Central memory CD8-positive, alpha-beta T cell (primary cell): ENCODE results near the gene ITPRIP.
A peak's percentile ranks its signal among the peaks of the same experiment; 100 is the strongest.

ENCODE experiments used
- ATAC-seq: fragments of 150-1000 bp; cut with Tn5 transposase; replicated peaks from 2 replicates; pipeline ENCODE4 v1.10.0; 2022; ENCODE audit warnings: mild to moderate bottlenecking, moderate FRiP score, moderate number of reproducible peaks; ENCODE audit not compliant: poor library complexity, severe bottlenecking; ENCODE audit errors: extremely low read depth
- DNase-seq, 2 donors: peaks; one replicate each; pipeline ENCODE4 v3.0.0; 2021; ENCODE audit warnings: low spot score in 2 of 2
- H3K27ac Mint-ChIP-seq: one replicate; pipeline ENCODE4 v1.8.0; 2022; ENCODE audit warnings: low read depth, mild to moderate bottlenecking, moderate library complexity, mixed read lengths
- H3K27me3 Mint-ChIP-seq: one replicate; pipeline ENCODE4 v1.8.0; 2022; ENCODE audit warnings: mixed read lengths
- H3K36me3 Mint-ChIP-seq: one replicate; pipeline ENCODE4 v1.8.0; 2022; ENCODE audit warnings: mild to moderate bottlenecking, moderate library complexity, mixed read lengths; ENCODE audit not compliant: insufficient read depth
- H3K4me1 Mint-ChIP-seq: one replicate; pipeline ENCODE4 v1.8.0; 2022; ENCODE audit warnings: mixed read lengths
- H3K4me3 Mint-ChIP-seq: one replicate; pipeline ENCODE4 v1.8.0; 2022; ENCODE audit warnings: mild to moderate bottlenecking, moderate library complexity, mixed read lengths
- H3K9me3 Mint-ChIP-seq: one replicate; pipeline ENCODE4 v1.8.0; 2022; ENCODE audit warnings: mixed read lengths

Gene ITPRIP

DNA sequence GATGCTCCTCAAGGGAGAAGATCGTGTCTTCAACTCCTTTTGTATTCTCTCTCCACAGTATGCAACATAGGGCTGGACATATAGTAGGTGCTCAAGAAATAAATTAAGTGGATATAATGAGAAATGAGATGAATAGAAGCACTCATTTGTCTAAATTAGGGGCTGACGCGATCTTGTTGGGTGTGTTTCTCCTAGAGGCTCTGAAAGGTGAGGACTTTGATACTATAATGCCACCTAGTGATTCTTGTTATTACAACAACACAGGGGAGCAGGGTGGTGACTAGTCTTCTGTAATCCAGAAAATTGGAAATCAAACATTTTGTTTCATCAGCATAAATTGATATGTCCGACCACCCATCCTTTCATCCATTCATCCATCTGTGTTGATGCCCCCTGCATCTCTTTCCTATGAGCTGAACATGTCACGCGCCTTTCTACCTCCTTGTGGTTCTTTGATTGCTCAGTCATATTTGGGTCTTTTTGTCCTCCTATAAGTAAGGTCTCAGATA, 11.9 kb upstream of the ITPRIP start:
- no peak overlapping the region for H3K27ac Mint-ChIP-seq
- no peaks in the 10 kb centered on the region for H3K27me3 Mint-ChIP-seq
- peaks cover 5% of the 10 kb centered on the region for H3K36me3 Mint-ChIP-seq
- peaks cover 9% of the 10 kb centered on the region for H3K9me3 Mint-ChIP-seq
- no peak overlapping the region for H3K4me3 Mint-ChIP-seq
- peak; percentile 56 for ATAC-seq
- no peak for DNase-seq
- peaks cover 29% of the 10 kb centered on the region for H3K4me1 Mint-ChIP-seq

DNA sequence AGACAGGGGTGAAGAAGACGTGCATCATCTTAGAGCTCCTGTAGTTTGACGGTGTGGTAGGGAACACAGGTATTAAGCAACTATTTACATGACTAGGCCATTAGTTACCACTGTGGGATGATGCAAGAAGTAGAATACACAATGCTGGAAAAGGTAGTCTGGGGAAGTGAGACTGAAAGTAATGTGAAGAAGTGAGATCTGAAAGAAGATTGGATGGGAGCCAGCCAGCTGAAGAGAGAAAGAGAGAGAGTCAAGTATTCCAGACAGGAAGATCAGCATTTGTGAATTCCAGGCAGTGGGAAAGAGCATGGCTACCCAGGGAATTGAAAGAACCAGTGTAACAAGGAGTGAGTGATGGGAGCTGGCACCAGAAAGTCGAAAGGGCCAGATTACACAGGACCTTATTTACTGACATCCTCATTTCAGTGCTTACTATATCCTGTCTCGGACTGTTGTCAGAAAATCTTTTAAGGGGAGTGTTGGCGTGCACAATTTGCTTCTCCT, 11.4 kb upstream of the ITPRIP start:
- no peak for DNase-seq
- peaks cover 10% of the 10 kb centered on the region for H3K9me3 Mint-ChIP-seq

DNA sequence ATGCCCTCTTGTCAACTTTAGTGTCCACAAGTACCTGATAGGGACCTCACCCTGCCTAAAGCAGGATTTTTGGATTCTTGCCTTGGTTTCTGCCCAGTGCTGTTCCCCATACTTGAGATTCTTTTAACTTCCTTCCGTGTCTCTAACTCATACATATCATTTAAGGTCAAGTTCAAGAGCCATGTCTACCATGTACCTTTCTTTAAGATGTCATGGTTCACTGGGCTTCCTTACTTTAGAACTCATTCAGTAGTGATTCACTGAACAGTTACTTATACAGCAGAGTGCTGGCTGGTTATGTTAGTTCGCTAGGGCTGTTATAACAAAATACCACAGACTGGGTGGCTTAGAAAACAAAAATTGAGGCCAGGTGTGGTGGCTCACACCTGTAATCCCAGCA, 10.3 kb upstream of the ITPRIP start:
- ATAC-seq: no peak
- H3K27ac Mint-ChIP-seq: no peak overlapping the region
- no peak for DNase-seq
- peaks cover 4% of the 10 kb centered on the region for H3K36me3 Mint-ChIP-seq
- no peaks in the 10 kb centered on the region for H3K27me3 Mint-ChIP-seq
- H3K4me1 Mint-ChIP-seq: peaks cover 29% of the 10 kb centered on the region
- H3K9me3 Mint-ChIP-seq: peaks cover 10% of the 10 kb centered on the region
- H3K4me3 Mint-ChIP-seq: no peak overlapping the region

More for the DNA sequence above, 11.4 kb upstream of the ITPRIP start:
- no peak overlapping the region for H3K4me3 Mint-ChIP-seq
- H3K27me3 Mint-ChIP-seq: no peaks in the 10 kb centered on the region
- ATAC-seq: no peak
- no peak overlapping the region for H3K27ac Mint-ChIP-seq
- peaks cover 29% of the 10 kb centered on the region for H3K4me1 Mint-ChIP-seq
- peaks cover 5% of the 10 kb centered on the region for H3K36me3 Mint-ChIP-seq

DNA sequence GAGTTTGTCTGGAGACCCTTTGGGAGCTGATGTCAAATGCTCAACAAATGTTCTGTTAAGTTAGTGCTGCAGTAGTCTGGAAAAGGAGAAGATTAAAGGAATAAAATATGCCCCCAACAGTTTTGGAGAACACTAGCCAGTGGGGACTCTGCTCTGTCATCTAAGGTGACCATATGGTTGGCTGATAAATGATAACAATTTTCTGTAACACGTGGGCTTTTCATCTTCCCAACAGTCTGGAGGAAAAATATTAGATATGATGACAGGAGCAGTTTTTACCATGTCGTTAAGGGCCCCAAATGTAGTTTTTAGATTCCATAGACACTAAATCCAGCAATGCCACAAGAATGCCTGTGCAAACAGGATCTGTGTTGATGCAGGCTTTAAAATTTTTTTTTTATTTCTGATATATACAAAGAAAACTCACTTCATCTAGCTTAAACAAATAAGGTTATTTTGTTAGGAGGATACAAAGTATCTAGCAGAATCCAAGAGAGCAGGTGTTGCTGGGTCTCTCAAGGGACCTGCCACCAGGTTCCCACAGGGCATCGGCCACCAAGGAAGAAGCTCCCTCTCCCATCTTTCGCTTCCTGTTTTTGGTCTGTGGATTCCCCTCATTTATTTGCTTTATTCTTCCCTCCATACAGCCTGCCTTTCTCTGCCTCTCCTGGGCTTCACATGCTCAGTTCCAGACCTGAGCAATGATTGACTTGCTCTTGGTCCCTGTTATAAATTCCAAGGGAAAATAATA, 9.2 kb upstream of the ITPRIP start:
- no peak for DNase-seq
- Mint-ChIP-seq H3K4me3 (no peak overlapping the region), H3K27me3 (no peaks in the 10 kb centered on the region)

DNA sequence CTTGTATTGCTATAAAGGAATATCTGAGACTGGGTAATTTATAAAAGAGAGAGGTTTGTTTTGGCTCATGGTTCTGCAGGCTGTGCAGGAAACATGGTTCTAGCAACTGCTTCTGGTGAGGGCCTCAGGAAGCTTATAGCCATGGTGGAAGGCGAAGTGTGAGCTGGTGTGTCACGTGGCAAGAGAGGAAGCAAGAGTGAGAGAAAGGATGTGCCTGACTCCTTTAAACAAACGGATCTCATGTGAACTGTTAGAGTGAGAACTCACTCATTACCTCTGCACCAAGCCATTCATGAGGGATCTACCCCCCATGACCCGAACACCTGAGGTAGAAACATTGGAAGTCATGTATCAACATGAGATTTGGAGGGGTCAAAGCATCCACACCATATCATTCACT, 7.7 kb upstream of the ITPRIP start:
- no peak overlapping the region for H3K4me3 Mint-ChIP-seq
- peak; percentile 40 for ATAC-seq

More for the DNA sequence above, 9.2 kb upstream of the ITPRIP start:
- Mint-ChIP-seq H3K27ac (no peak overlapping the region), H3K4me1 (peaks cover 26% of the 10 kb centered on the region), H3K9me3 (peaks cover 10% of the 10 kb centered on the region), H3K36me3 (peaks cover 1% of the 10 kb centered on the region)
- no peak for ATAC-seq

DNA sequence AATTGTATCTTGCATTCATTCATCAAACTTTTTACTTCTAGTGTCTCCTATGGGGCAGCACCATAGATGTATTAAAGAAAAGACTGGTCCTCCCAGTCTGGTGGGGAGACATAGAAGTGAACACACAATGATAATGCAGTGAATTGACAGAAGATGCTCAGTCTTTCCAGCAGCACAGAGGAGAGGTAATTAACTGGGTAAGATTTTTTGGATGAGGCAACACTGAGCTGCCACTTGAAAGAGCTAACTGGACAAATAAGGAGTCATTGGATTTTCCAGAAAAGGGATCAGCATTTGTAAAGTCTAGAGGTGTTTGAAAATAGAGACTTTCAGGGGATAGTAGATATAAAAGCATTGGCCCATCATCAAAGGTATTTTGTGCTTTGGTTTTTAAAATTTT, 7.2 kb upstream of the ITPRIP start:
- Mint-ChIP-seq H3K27me3 (no peaks in the 10 kb centered on the region), H3K4me1 (peaks cover 11% of the 10 kb centered on the region), H3K36me3 (peaks cover 1% of the 10 kb centered on the region), H3K9me3 (peaks cover 10% of the 10 kb centered on the region), H3K27ac (peak overlapping the region; percentile 84), H3K4me3 (no peak overlapping the region)
- DNase-seq (no peak), ATAC-seq (no peak)

More for the DNA sequence above, 7.7 kb upstream of the ITPRIP start:
- peaks cover 11% of the 10 kb centered on the region for H3K4me1 Mint-ChIP-seq
- H3K9me3 Mint-ChIP-seq: peaks cover 10% of the 10 kb centered on the region
- H3K27me3 Mint-ChIP-seq: no peaks in the 10 kb centered on the region
- peaks cover 1% of the 10 kb centered on the region for H3K36me3 Mint-ChIP-seq
- no peak for DNase-seq
- peak overlapping the region; percentile 84 for H3K27ac Mint-ChIP-seq

DNA sequence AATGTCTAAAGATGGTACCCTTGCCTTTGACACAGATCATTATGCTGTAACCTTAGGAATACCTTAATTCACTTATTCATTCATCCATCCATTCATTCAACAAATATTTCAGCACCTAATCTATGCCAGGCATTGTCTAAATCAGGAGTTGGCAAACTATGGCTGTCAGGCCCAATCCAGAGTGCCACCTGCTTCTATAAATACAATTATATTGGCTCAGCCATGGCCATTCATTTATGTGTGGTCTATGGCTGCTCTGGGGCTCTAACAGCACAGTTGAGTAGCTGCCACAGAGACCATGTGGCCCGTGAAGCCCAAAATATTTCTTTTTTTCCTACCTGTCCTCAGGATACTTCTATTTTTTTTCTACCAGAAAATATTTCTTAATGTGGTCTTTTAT, 6.0 kb upstream of the ITPRIP start:
- peaks cover 1% of the 10 kb centered on the region for H3K36me3 Mint-ChIP-seq
- H3K27me3 Mint-ChIP-seq: no peaks in the 10 kb centered on the region
- no peak overlapping the region for H3K27ac Mint-ChIP-seq
- DNase-seq: no peak
- ATAC-seq: no peak
- peaks cover 10% of the 10 kb centered on the region for H3K9me3 Mint-ChIP-seq
- H3K4me3 Mint-ChIP-seq: no peak overlapping the region
- H3K4me1 Mint-ChIP-seq: peaks cover 11% of the 10 kb centered on the region

DNA sequence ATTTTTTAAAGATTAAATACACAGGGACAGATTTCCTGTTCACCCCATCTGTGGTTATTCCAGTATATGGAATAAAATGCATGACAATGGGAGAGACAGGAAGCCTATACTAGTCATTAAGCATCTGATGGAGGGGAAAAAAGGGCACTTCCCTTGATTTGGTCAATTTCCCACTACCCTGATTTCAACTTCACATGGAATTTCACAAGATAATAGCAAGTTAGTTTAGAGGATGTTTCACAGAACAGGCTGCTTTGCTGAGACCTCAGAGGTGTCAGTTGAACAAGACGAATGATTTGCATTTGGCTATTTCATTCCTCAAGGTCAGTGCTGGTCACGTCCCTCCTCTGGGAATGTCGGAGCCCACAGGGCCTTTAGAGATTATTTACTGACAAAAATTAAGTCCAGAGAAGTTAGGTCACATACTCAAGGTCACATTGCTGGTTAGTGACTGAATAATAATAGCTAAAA, 4.7 kb upstream of the ITPRIP start:
- Mint-ChIP-seq H3K4me3 (no peak overlapping the region), H3K9me3 (peaks cover 10% of the 10 kb centered on the region), H3K27ac (no peak overlapping the region), H3K4me1 (peaks cover 17% of the 10 kb centered on the region), H3K27me3 (no peaks in the 10 kb centered on the region), H3K36me3 (peaks cover 8% of the 10 kb centered on the region)
- no peak for ATAC-seq
- DNase-seq: no peak

DNA sequence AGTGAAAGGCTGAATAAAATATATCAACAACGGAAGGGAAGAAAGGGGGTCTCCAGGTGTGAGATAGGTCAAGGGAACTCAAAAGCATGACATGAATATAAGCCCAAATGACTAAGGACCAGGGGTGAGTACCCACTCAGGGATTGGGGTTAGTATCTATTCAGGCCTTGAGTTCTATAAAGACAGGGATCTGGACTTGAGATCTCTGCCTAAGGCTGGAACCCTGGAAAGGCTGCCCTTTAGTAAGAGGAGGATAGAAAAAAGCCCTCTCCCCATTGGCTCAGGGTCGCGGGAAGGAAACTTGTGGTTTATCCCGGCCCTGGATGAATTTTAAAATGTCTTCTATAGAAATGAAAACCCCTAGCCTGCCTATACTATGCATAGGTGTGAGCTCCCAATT, 2.4 kb upstream of the ITPRIP start:
- DNase-seq (no peak), ATAC-seq (no peak)
- Mint-ChIP-seq H3K4me1 (peaks cover 23% of the 10 kb centered on the region), H3K4me3 (no peak overlapping the region), H3K9me3 (peaks cover 5% of the 10 kb centered on the region), H3K27ac (no peak overlapping the region), H3K27me3 (no peaks in the 10 kb centered on the region), H3K36me3 (peaks cover 16% of the 10 kb centered on the region)

DNA sequence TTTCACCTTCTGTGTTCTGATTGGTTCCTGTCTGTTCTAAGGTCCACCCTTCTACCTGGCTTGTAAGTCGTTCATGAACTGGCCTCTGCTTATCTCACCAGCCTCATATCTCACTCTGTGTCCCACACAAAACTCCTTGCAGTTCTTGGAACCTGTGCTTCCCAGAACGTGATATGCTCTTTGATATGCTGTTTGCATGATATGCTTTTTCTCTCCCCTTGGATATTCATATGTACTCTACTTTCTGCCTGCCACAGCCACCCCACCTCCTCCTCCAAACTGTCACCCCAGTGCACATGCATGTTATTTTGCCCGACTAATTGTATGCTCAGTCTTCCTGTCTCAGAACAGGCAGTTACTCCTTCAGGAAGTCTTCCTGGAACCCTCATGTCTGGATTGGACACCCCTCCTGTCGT, 1.9 kb upstream of the ITPRIP start:
- H3K4me3 Mint-ChIP-seq: peak overlapping the region; percentile 90
- H3K27ac Mint-ChIP-seq: no peak overlapping the region
- H3K36me3 Mint-ChIP-seq: peaks cover 17% of the 10 kb centered on the region
- ATAC-seq (no peak), DNase-seq (no peak)
- no peaks in the 10 kb centered on the region for H3K9me3 Mint-ChIP-seq
- no peaks in the 10 kb centered on the region for H3K27me3 Mint-ChIP-seq
- peaks cover 24% of the 10 kb centered on the region for H3K4me1 Mint-ChIP-seq

DNA sequence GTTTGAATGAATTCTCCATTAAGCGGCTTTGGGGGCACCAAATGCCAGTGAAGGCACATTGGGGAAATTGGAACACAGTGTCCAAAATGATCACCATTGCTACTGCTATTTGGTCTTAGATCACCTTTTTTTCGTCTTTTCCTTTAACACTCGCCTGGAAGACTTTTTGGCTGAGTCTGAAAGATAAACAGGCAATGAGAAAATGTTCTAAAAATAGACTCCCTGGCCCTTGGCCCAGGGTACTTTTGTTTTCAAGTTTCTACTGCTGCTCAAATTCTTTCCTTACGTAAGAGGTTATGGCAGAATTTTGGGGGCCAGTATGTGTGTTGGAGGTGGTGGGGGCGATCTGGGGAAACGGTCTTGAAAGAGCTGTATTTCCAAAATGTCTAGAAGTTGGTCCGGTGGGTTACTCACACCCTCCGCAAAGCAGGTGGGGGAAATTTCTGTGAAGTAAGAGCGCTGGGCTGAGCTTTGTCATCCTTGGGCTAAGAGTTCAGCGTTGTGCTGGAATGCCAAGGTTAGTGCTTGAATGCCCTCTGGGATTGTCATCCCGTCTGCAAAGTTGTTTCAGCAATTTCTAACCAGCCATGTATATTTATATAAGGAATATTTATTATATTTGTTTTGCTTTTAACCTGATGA, 1.3 kb upstream of the ITPRIP start:
- ATAC-seq (no peak), DNase-seq (no peak)
- H3K9me3 Mint-ChIP-seq: no peaks in the 10 kb centered on the region
- peak overlapping the region; percentile 90 for H3K4me3 Mint-ChIP-seq
- peaks cover 28% of the 10 kb centered on the region for H3K4me1 Mint-ChIP-seq
- no peak overlapping the region for H3K27ac Mint-ChIP-seq
- no peaks in the 10 kb centered on the region for H3K27me3 Mint-ChIP-seq
- H3K36me3 Mint-ChIP-seq: peaks cover 18% of the 10 kb centered on the region

DNA sequence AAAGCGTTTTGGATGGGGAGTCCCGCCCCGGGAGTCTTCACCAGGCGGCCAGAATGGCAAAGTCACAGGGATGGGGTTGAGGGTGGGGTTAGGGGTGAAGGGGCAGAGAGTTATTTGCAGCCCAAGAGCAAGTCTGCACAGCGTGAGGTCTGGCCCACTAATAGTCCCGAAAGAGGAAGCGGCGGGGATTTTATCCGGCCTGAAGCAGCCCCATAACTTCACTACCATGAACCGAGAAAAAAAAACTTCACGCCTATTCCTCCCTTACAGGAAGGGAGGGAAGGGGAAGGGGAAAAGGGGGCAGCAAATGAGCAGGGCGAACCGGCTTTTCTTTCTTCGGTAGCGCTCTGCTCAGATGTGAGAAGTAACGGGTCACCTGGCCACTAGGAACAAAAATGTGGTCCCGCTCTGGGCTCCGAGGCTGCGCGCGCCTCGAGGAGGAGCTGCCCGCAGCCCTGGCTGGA, 712 bp downstream of the ITPRIP start:
- no peaks in the 10 kb centered on the region for H3K9me3 Mint-ChIP-seq
- peak; percentile 15 for ATAC-seq

More for the DNA sequence above, 712 bp downstream of the ITPRIP start:
- peaks cover 40% of the 10 kb centered on the region for H3K4me1 Mint-ChIP-seq
- no peak for DNase-seq
- H3K4me3 Mint-ChIP-seq: peak overlapping the region; percentile 90
- peaks cover 28% of the 10 kb centered on the region for H3K36me3 Mint-ChIP-seq
- peak overlapping the region; percentile 95 for H3K27ac Mint-ChIP-seq
- H3K27me3 Mint-ChIP-seq: no peaks in the 10 kb centered on the region
